CD8-positive, alpha-beta memory T cell (primary cell): ENCODE results near the gene MYLK2. TPM values are rescaled to one million over a fixed set of nuclear protein-coding genes. Genes with fewer than 3 reads are reported as not detected.
A peak's percentile ranks its signal among the peaks of the same experiment; 100 is the strongest.

Experiments
- CTCF ChIA-PET: fragments of 350-600 bp; sonication (Branson Sonifier 250); formaldehyde crosslinking; loops from one replicate; lab custom pipeline; 2021; ENCODE audit warnings: antibody characterized with exemption; lab: Charles Lee
- POLR2A ChIA-PET: fragments of 350-600 bp; sonication (Branson Sonifier 250); formaldehyde crosslinking; loops from one replicate; lab custom pipeline; 2021; ENCODE audit warnings: antibody characterized with exemption; lab: Charles Lee
- DNase-seq, 5 donors: peaks; one replicate each; pipeline versions ENCODE4 v3.0.0 to v3.0.0-alpha.2; 2020 to 2022; ENCODE audit warnings: mixed read lengths in 1 of 5
- H3K27ac ChIP-seq: one replicate; pipeline ENCODE4 v1.7.0; 2013; ENCODE audit warnings: low read depth, mild to moderate bottlenecking, low read length, moderate library complexity
- H3K27me3 ChIP-seq: 2 replicates; pipeline ENCODE4 v1.7.0; 2013; ENCODE audit warnings: low read length, mild to moderate bottlenecking; ENCODE audit not compliant: insufficient read depth, poor library complexity, severe bottlenecking
- H3K36me3 ChIP-seq: 2 replicates; pipeline ENCODE4 v1.7.0; 2013; ENCODE audit warnings: mild to moderate bottlenecking, low read length, moderate library complexity; ENCODE audit not compliant: insufficient read depth
- H3K4me1 ChIP-seq: 2 replicates; pipeline ENCODE4 v1.7.0; 2013; ENCODE audit warnings: mild to moderate bottlenecking, low read length, moderate library complexity; ENCODE audit not compliant: insufficient read depth
- H3K4me3 ChIP-seq: 2 replicates; pipeline ENCODE4 v1.7.0; 2013; ENCODE audit warnings: mild to moderate bottlenecking, low read length
- H3K9me3 ChIP-seq: 2 replicates; pipeline ENCODE4 v1.7.0; 2013; ENCODE audit warnings: mild to moderate bottlenecking, low read length
- H3K27ac Mint-ChIP-seq, 8 donors: one replicate each; pipeline ENCODE4 v1.8.0; 2020 to 2021; ENCODE audit warnings: mixed read lengths in 8 of 8, mild to moderate bottlenecking in 6 of 8, inconsistent platforms in 3 of 8, moderate library complexity in 3 of 8
- H3K27me3 Mint-ChIP-seq, 2 donors: one replicate each; pipeline ENCODE4 v1.8.0; 2020 to 2021; ENCODE audit warnings: mixed read lengths in 2 of 2, mild to moderate bottlenecking in 1 of 2, moderate library complexity in 1 of 2
- H3K36me3 Mint-ChIP-seq, 3 donors: one replicate each; pipeline ENCODE4 v1.8.0; 2020 to 2021; ENCODE audit warnings: mixed read lengths in 3 of 3, inconsistent platforms in 1 of 3, mild to moderate bottlenecking in 1 of 3
- H3K4me1 Mint-ChIP-seq, 3 donors: one replicate each; pipeline ENCODE4 v1.8.0; 2020 to 2021; ENCODE audit warnings: mixed read lengths in 3 of 3, inconsistent platforms in 1 of 3, mild to moderate bottlenecking in 1 of 3
- H3K4me3 Mint-ChIP-seq, 7 donors: one replicate each; pipeline ENCODE4 v1.8.0; 2020 to 2021; ENCODE audit warnings: mixed read lengths in 7 of 7, mild to moderate bottlenecking in 6 of 7, moderate library complexity in 4 of 7, inconsistent platforms in 2 of 7
- H3K9me3 Mint-ChIP-seq, 5 donors: one replicate each; pipeline ENCODE4 v1.8.0; 2020 to 2022; ENCODE audit warnings: mixed read lengths in 5 of 5, mild to moderate bottlenecking in 3 of 5, moderate library complexity in 2 of 5, inconsistent platforms in 1 of 5
- polyA plus RNA-seq: library from polyadenylated mRNA; unstranded; fragments of 300-500 nt; fragmentation: Illumina TruSeq; gene quantifications from one replicate; pipeline ENCODE4 v1.2.3, GENCODE V29; 2021
- total RNA-seq, 2 experiments: library from RNA; stranded (reverse); gene quantifications; one replicate each; pipeline ENCODE4 v1.2.3, GENCODE V29; 2021

Gene MYLK2
- total and polyA plus RNA-seq, 3 experiments from 2014 or later: 0.13 to 0.24 TPM; not detected in 1

- no peak for DNase-seq
- Mint-ChIP-seq H3K27me3 (no peaks in the 10 kb centered on the region), H3K27ac (no peak overlapping the region), H3K9me3 (no peaks in the 10 kb centered on the region), H3K36me3 (no peaks in the 10 kb centered on the region), H3K4me3 (no peak overlapping the region), H3K4me1 (peaks cover 0 to 5% (median 5%) of the 10 kb centered on the region in 3 donors)
- CTCF ChIA-PET: interaction anchor here (0.9 to 1.6 kb wide), 3 partner anchors 60 to 223 kb away, joined by 3 to 4 read pairs (median 3); no protein-coding TSS in a partner anchor
- POLR2A ChIA-PET: no interaction called here
- Histone ChIP-seq H3K27ac (no peak overlapping the region), H3K4me1 (no peaks in the 10 kb centered on the region), H3K4me3 (no peak overlapping the region), H3K9me3 (no peaks in the 10 kb centered on the region), H3K36me3 (no peaks in the 10 kb centered on the region), H3K27me3 (no peaks in the 10 kb centered on the region)
These were observed 1.1 kb downstream of the MYLK2 start for GRCh38 chr20:31820228-31820627.

GRCh38 chr20:31821427-31821826, 2.3 kb downstream of the MYLK2 start:
- no peak for DNase-seq
- no peaks in the 10 kb centered on the region for H3K36me3 ChIP-seq
- H3K27me3 Mint-ChIP-seq: no peaks in the 10 kb centered on the region
- POLR2A ChIA-PET: no interaction called here
- no peak overlapping the region for H3K27ac ChIP-seq
- H3K4me1 Mint-ChIP-seq: peaks cover 0 to 5% (median 5%) of the 10 kb centered on the region in 3 donors
- no peak overlapping the region for H3K27ac Mint-ChIP-seq
- peak overlapping the region in 1 of 7 donors; percentile 74 for H3K4me3 Mint-ChIP-seq
- H3K9me3 ChIP-seq: no peaks in the 10 kb centered on the region
- H3K4me3 ChIP-seq: no peak overlapping the region
- H3K36me3 Mint-ChIP-seq: no peaks in the 10 kb centered on the region
- H3K27me3 ChIP-seq: no peaks in the 10 kb centered on the region
- H3K9me3 Mint-ChIP-seq: no peaks in the 10 kb centered on the region
- H3K4me1 ChIP-seq: no peaks in the 10 kb centered on the region
- CTCF ChIA-PET: interaction anchor here (0.9 to 3.0 kb wide), 5 partner anchors 9 to 210 kb away, joined by 3 to 24 read pairs (median 7); no protein-coding TSS in a partner anchor

GRCh38 chr20:31822421-31823330, 3.5 kb downstream of the MYLK2 start:
- no peaks in the 10 kb centered on the region for H3K36me3 Mint-ChIP-seq
- peak overlapping the region in 2 of 8 donors; percentile 8 to 55 for H3K27ac Mint-ChIP-seq
- peak overlapping the region in 3 of 7 donors; percentile 17 to 44 (median 32) for H3K4me3 Mint-ChIP-seq
- Histone ChIP-seq H3K4me3 (no peak overlapping the region), H3K4me1 (no peaks in the 10 kb centered on the region), H3K27me3 (no peaks in the 10 kb centered on the region), H3K9me3 (no peaks in the 10 kb centered on the region), H3K36me3 (no peaks in the 10 kb centered on the region), H3K27ac (no peak overlapping the region)
- DNase-seq: peak; percentile 62 to 78 (median 70)
- H3K9me3 Mint-ChIP-seq: no peaks in the 10 kb centered on the region
- peaks cover 0 to 5% (median 5%) of the 10 kb centered on the region in 3 donors for H3K4me1 Mint-ChIP-seq
- no peaks in the 10 kb centered on the region for H3K27me3 Mint-ChIP-seq
- ChIA-PET POLR2A (no interaction called here), CTCF (interaction anchor here (0.6 to 3.8 kb wide), 20 partner anchors 8 to 997 kb away, joined by 3 to 34 read pairs (median 4); partner anchors contain the start of genes C20orf203, FOXS1, MAPRE1 and PDRG1)

- H3K4me3 Mint-ChIP-seq: no peak overlapping the region
- no peaks in the 10 kb centered on the region for H3K9me3 Mint-ChIP-seq
- no peaks in the 10 kb centered on the region for H3K9me3 ChIP-seq
- DNase-seq: no peak
- no peaks in the 10 kb centered on the region for H3K36me3 ChIP-seq
- H3K27ac Mint-ChIP-seq: no peak overlapping the region
- H3K4me3 ChIP-seq: no peak overlapping the region
- H3K27me3 Mint-ChIP-seq: no peaks in the 10 kb centered on the region
- POLR2A ChIA-PET: no interaction called here
- H3K36me3 Mint-ChIP-seq: no peaks in the 10 kb centered on the region
- no peaks in the 10 kb centered on the region for H3K27me3 ChIP-seq
- H3K4me1 ChIP-seq: no peaks in the 10 kb centered on the region
- H3K4me1 Mint-ChIP-seq: peaks cover 0 to 5% (median 5%) of the 10 kb centered on the region in 3 donors
- CTCF ChIA-PET: interaction anchor here (0.6 to 3.8 kb wide), 19 partner anchors 10 to 996 kb away, joined by 3 to 34 read pairs (median 4); partner anchors contain the start of genes C20orf203, FOXS1, MAPRE1 and PDRG1
- H3K27ac ChIP-seq: no peak overlapping the region
These were observed 4.4 kb downstream of the MYLK2 start for GRCh38 chr20:31823360-31824124.

GRCh38 chr20:31824125-31824485, 4.9 kb downstream of the MYLK2 start:
- Mint-ChIP-seq H3K4me3 (no peak overlapping the region), H3K9me3 (no peaks in the 10 kb centered on the region), H3K27ac (no peak overlapping the region), H3K4me1 (peaks cover 0 to 5% (median 5%) of the 10 kb centered on the region in 3 donors), H3K27me3 (no peaks in the 10 kb centered on the region), H3K36me3 (no peaks in the 10 kb centered on the region)
- no peaks in the 10 kb centered on the region for H3K9me3 ChIP-seq
- POLR2A ChIA-PET: no interaction called here
- no peaks in the 10 kb centered on the region for H3K4me1 ChIP-seq
- DNase-seq: no peak
- H3K36me3 ChIP-seq: no peaks in the 10 kb centered on the region
- no peaks in the 10 kb centered on the region for H3K27me3 ChIP-seq
- no peak overlapping the region for H3K27ac ChIP-seq
- CTCF ChIA-PET: interaction anchor here (0.7 to 3.8 kb wide), 7 partner anchors 10 to 268 kb away, joined by 3 to 34 read pairs (median 13); partner anchors contain the start of genes FOXS1 and PDRG1
- no peak overlapping the region for H3K4me3 ChIP-seq

GRCh38 chr20:31824554-31825313, 5.6 kb downstream of the MYLK2 start:
- Mint-ChIP-seq H3K4me1 (peaks cover 0 to 5% (median 5%) of the 10 kb centered on the region in 3 donors), H3K27me3 (no peaks in the 10 kb centered on the region), H3K9me3 (no peaks in the 10 kb centered on the region), H3K27ac (no peak overlapping the region), H3K4me3 (no peak overlapping the region), H3K36me3 (no peaks in the 10 kb centered on the region)
- ChIA-PET CTCF (interaction anchor here (2.2 to 3.8 kb wide), 4 partner anchors 22 to 267 kb away, joined by 9 to 34 read pairs (median 17); partner anchors contain the start of genes FOXS1 and PDRG1), POLR2A (no interaction called here)
- no peak overlapping the region for H3K27ac ChIP-seq
- H3K36me3 ChIP-seq: no peaks in the 10 kb centered on the region
- DNase-seq: no peak
- no peaks in the 10 kb centered on the region for H3K4me1 ChIP-seq
- H3K9me3 ChIP-seq: no peaks in the 10 kb centered on the region
- H3K4me3 ChIP-seq: no peak overlapping the region
- no peaks in the 10 kb centered on the region for H3K27me3 ChIP-seq

- H3K36me3 Mint-ChIP-seq: no peaks in the 10 kb centered on the region
- no peak overlapping the region for H3K4me3 ChIP-seq
- peaks cover 0 to 5% (median 5%) of the 10 kb centered on the region in 3 donors for H3K4me1 Mint-ChIP-seq
- H3K27ac ChIP-seq: no peak overlapping the region
- no peaks in the 10 kb centered on the region for H3K36me3 ChIP-seq
- H3K27ac Mint-ChIP-seq: no peak overlapping the region
- POLR2A ChIA-PET: no interaction called here
- no peaks in the 10 kb centered on the region for H3K4me1 ChIP-seq
- CTCF ChIA-PET: interaction anchor here (1.4 kb wide), 2 partner anchors 21 to 204 kb away, joined by 3 to 5 read pairs; no protein-coding TSS in a partner anchor
- no peak for DNase-seq
- no peaks in the 10 kb centered on the region for H3K27me3 ChIP-seq
- H3K9me3 Mint-ChIP-seq: no peaks in the 10 kb centered on the region
- H3K27me3 Mint-ChIP-seq: no peaks in the 10 kb centered on the region
- H3K9me3 ChIP-seq: no peaks in the 10 kb centered on the region
- H3K4me3 Mint-ChIP-seq: no peak overlapping the region
These were observed 6.9 kb downstream of the MYLK2 start for GRCh38 chr20:31826074-31826473.
